ENCODE measurements around the gene HMGCS2. TPM values are rescaled to one million over a fixed set of nuclear protein-coding genes. Genes with fewer than 3 reads are reported as not detected.

HMGCS2 gene
- total RNA-seq, 1 experiment from 2014 or later = not detected

- peaks cover 39% of the 10 kb centered on the region for H3K4me1 ChIP-seq (replicated peaks; ENCODE audit: insufficient read depth)
- H3K36me3 ChIP-seq (ENCODE audit: low read depth) = peaks cover 41% of the 10 kb centered on the region
- peaks cover 14% of the 10 kb centered on the region; the same call in 1 of the 2 replicates for H3F3A ChIP-seq (ENCODE audit: insufficient read depth, low read depth)
- no peaks in the 10 kb centered on the region for H3K27me3 ChIP-seq (ENCODE audit: insufficient read depth, low read depth)
- no TSS peak for BruUV-seq (replicated peaks)
- TF ChIP-seq EZH2 (IDR thresholded peaks at IDR 0.05; ENCODE audit: low read depth) = no peak
- TF ChIP-seq, protein P1, sequence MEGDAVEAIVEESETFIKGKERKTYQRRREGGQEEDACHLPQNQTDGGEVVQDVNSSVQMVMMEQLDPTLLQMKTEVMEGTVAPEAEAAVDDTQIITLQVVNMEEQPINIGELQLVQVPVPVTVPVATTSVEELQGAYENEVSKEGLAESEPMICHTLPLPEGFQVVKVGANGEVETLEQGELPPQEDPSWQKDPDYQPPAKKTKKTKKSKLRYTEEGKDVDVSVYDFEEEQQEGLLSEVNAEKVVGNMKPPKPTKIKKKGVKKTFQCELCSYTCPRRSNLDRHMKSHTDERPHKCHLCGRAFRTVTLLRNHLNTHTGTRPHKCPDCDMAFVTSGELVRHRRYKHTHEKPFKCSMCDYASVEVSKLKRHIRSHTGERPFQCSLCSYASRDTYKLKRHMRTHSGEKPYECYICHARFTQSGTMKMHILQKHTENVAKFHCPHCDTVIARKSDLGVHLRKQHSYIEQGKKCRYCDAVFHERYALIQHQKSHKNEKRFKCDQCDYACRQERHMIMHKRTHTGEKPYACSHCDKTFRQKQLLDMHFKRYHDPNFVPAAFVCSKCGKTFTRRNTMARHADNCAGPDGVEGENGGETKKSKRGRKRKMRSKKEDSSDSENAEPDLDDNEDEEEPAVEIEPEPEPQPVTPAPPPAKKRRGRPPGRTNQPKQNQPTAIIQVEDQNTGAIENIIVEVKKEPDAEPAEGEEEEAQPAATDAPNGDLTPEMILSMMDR (conservative IDR thresholded peaks at IDR 0.05) = no peak
- POLR2A ChIA-PET (ENCODE audit: unreplicated experiment) = no interaction called here
- H3K27ac ChIP-seq = peak overlapping the region; percentile 85; the same call in 1 of the 2 replicates
- H2AFZ ChIP-seq = no peak overlapping the region
- peak overlapping the region; percentile 93 for H3K4me3 ChIP-seq
- H4K20me1 ChIP-seq (ENCODE audit: insufficient read depth) = peaks cover 46% of the 10 kb centered on the region
- H3K4me2 ChIP-seq = peak overlapping the region; percentile 98
- H3K9me2 ChIP-seq (ENCODE audit: insufficient read depth) = no peaks in the 10 kb centered on the region
- CTCF ChIA-PET = no interaction called here
- intact Hi-C loops (cut with micrococcal nuclease; ENCODE audit: unreplicated experiment) = no loop called here
- peaks cover 67% of the 10 kb centered on the region for H3K79me2 ChIP-seq (ENCODE audit: low read depth)
- H3K9me3 ChIP-seq (ENCODE audit: insufficient read depth, low read depth) = no peaks in the 10 kb centered on the region
- DNase-seq = peak in 1 of 2 experiments; percentile 34
Observed at GRCh38 chr1:119713749-119714456, 54.8 kb downstream of the HMGCS2 start.

DNA sequence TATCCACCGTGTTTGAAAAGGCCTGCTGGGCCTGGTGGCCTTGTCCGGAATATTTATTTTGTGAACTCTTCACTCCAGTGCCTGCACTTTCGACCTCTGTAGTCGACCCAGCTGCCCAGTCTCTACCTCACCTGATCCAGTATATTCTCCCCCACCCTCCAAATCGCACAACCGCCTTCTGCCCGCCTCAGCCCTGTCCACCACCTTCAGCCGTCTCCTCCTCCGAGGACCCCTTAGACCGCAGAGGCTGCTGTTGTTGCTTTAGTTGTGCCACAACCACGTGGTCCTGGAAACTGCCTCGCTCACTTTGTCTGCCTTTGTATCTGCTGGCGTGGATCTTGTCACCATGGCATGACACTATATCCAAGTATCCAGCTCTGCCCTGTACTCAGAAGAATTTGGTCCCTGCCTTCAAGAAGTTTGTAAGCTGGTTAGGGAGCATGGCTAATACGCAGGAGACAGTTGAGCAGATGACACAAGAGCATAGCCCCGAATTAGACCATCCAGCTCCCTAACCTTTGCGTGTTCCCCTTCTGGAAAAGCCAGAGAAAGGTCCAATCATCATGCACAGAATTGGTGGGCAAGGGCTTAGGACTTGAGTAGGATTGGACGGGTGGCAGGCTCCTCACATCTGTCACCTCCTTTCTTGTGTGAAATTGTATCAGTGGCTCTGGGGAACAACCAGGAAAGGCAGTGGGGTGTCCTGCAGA is 55.5 kb downstream of the HMGCS2 start:
- Histone ChIP-seq H3K9me3 (ENCODE audit: insufficient read depth, low read depth) (no peaks in the 10 kb centered on the region), H3F3A (ENCODE audit: insufficient read depth, low read depth) (peaks cover 14% of the 10 kb centered on the region; the same call in 1 of the 2 replicates), H3K79me2 (ENCODE audit: low read depth) (peaks cover 60% of the 10 kb centered on the region), H3K27me3 (ENCODE audit: insufficient read depth, low read depth) (no peaks in the 10 kb centered on the region), H3K4me3 (peak overlapping the region; percentile 93), H4K20me1 (ENCODE audit: insufficient read depth) (peaks cover 39% of the 10 kb centered on the region), H3K27ac (peak overlapping the region; percentile 85), H3K36me3 (ENCODE audit: low read depth) (peaks cover 36% of the 10 kb centered on the region), H3K4me1 (replicated peaks; ENCODE audit: insufficient read depth) (peaks cover 39% of the 10 kb centered on the region), H3K4me2 (peak overlapping the region; percentile 98), H3K9me2 (ENCODE audit: insufficient read depth) (no peaks in the 10 kb centered on the region), H2AFZ (peak overlapping the region; percentile 74; the same call in 1 of the 2 replicates)
- CTCF ChIA-PET = interaction anchor here (0.7 kb wide), 1 partner anchor 121 kb away, joined by 3 read pairs; no protein-coding TSS in a partner anchor
- TF ChIP-seq, protein P1 (conservative IDR thresholded peaks at IDR 0.05) = peak; percentile 11; the same call in 1 of the 2 replicates
- no peak for TF ChIP-seq EZH2 (IDR thresholded peaks at IDR 0.05; ENCODE audit: low read depth)
- intact Hi-C loops (cut with micrococcal nuclease; ENCODE audit: unreplicated experiment) = no loop called here
- DNase-seq = peak in 1 of 2 experiments; percentile 35
- BruUV-seq (replicated peaks) = TSS peak; percentile 68
- POLR2A ChIA-PET (ENCODE audit: unreplicated experiment) = interaction anchor here (0.7 to 1.2 kb wide), 2 partner anchors 26 to 53 kb away, joined by 3 to 5 read pairs; no protein-coding TSS in a partner anchor

GRCh38 chr1:119712342-119713038 is 56.2 kb downstream of the HMGCS2 start:
- CTCF ChIA-PET = interaction anchor here (0.5 to 0.8 kb wide), 3 partner anchors 19 to 122 kb away, joined by 3 to 4 read pairs (median 3); no protein-coding TSS in a partner anchor
- Histone ChIP-seq H4K20me1 (ENCODE audit: insufficient read depth) (peaks cover 32% of the 10 kb centered on the region), H3K9me3 (ENCODE audit: insufficient read depth, low read depth) (no peaks in the 10 kb centered on the region), H3K9me2 (ENCODE audit: insufficient read depth) (no peaks in the 10 kb centered on the region), H3K4me3 (peak overlapping the region; percentile 93), H3K27ac (peak overlapping the region; percentile 85), H3K4me1 (replicated peaks; ENCODE audit: insufficient read depth) (peaks cover 34% of the 10 kb centered on the region), H3F3A (ENCODE audit: insufficient read depth, low read depth) (peaks cover 14% of the 10 kb centered on the region; the same call in 1 of the 2 replicates), H3K36me3 (ENCODE audit: low read depth) (peaks cover 29% of the 10 kb centered on the region), H3K4me2 (peak overlapping the region; percentile 98), H3K27me3 (ENCODE audit: insufficient read depth, low read depth) (no peaks in the 10 kb centered on the region), H3K79me2 (ENCODE audit: low read depth) (peaks cover 53% of the 10 kb centered on the region), H2AFZ (peak overlapping the region; percentile 74)
- POLR2A ChIA-PET (ENCODE audit: unreplicated experiment) = interaction anchor here (0.6 to 1.2 kb wide), 7 partner anchors 16 to 1147 kb away, joined by 3 to 42 read pairs (median 7); partner anchors contain the start of gene ZNF697
- no TSS peak for BruUV-seq (replicated peaks)
- peak; percentile 83 to 90 for DNase-seq
- TF ChIP-seq, protein P1 (conservative IDR thresholded peaks at IDR 0.05) = no peak
- no peak for TF ChIP-seq EZH2 (IDR thresholded peaks at IDR 0.05; ENCODE audit: low read depth)
- intact Hi-C loops (cut with micrococcal nuclease; ENCODE audit: unreplicated experiment) = loop anchor here (1.0 kb wide), 2 partner anchors 19 to 38 kb away; no protein-coding TSS in a partner anchor
